Liver (tissue), 9 donors: ENCODE results near the gene GPR33. TPM values are rescaled to one million over a fixed set of nuclear protein-coding genes. Genes with fewer than 3 reads are reported as not detected.

Experiments used
- DNase-seq: peaks from one replicate; pipeline ENCODE4 v3.0.0-alpha.2; 2017; ENCODE audit warnings: low spot score
- H3K27ac ChIP-seq, 2 donors: one replicate each; pipeline ENCODE4 v1.7.0; 2013; ENCODE audit warnings: inconsistent platforms in 2 of 2, low read length in 2 of 2, control low read depth in 1 of 2, low read depth in 1 of 2, mild to moderate bottlenecking in 1 of 2
- H3K27me3 ChIP-seq, 4 donors: one replicate each; pipeline versions ENCODE4 v1.6.1 to v1.7.0; 2013; ENCODE audit warnings: low read length in 3 of 4, inconsistent platforms in 1 of 4, mild to moderate bottlenecking in 1 of 4, moderate library complexity in 1 of 4; ENCODE audit not compliant: control insufficient read depth in 4 of 4, insufficient read depth in 4 of 4
- H3K36me3 ChIP-seq, 4 donors: one replicate each; pipeline versions ENCODE4 v1.6.1 to v1.7.0; 2013; ENCODE audit warnings: low read length in 3 of 4, mild to moderate bottlenecking in 3 of 4, low read depth in 1 of 4, moderate library complexity in 1 of 4; ENCODE audit not compliant: control insufficient read depth in 4 of 4, insufficient read depth in 3 of 4
- H3K4me1 ChIP-seq, 4 donors: one replicate each; pipeline versions ENCODE4 v1.6.1 to v1.7.0; 2013; ENCODE audit warnings: low read length in 3 of 4, mild to moderate bottlenecking in 3 of 4, moderate library complexity in 1 of 4; ENCODE audit not compliant: control insufficient read depth in 4 of 4, insufficient read depth in 4 of 4
- H3K4me3 ChIP-seq, 3 donors: one replicate each; pipeline versions ENCODE4 v1.6.1 to v1.7.0; 2013; ENCODE audit warnings: low read length in 3 of 3, control low read depth in 1 of 3, low read depth in 1 of 3, mild to moderate bottlenecking in 1 of 3
- H3K9ac ChIP-seq, 2 donors: one replicate each; pipeline ENCODE4 v1.7.0; 2013; ENCODE audit warnings: low read length in 2 of 2, mild to moderate bottlenecking in 2 of 2, moderate library complexity in 2 of 2, control low read depth in 1 of 2, low read depth in 1 of 2
- H3K9me3 ChIP-seq, 4 donors: one replicate each; pipeline versions ENCODE4 v1.6.1 to v1.7.0; 2013; ENCODE audit warnings: low read length in 3 of 4; ENCODE audit not compliant: control insufficient read depth in 4 of 4
- EGR1 ChIP-seq, 2 donors: IDR thresholded peaks; 2 replicates each; pipeline ENCODE4 v1.6.1; 2016 to 2018; ENCODE audit warnings: antibody characterized with exemption in 2 of 2, low read depth in 2 of 2
- FOXA1 ChIP-seq: IDR thresholded peaks from 2 replicates; pipeline ENCODE4 v1.6.1; 2016; ENCODE audit warnings: antibody characterized with exemption
- FOXA2 ChIP-seq: IDR thresholded peaks from 2 replicates; pipeline ENCODE4 v1.6.1; 2016; ENCODE audit warnings: antibody characterized with exemption
- GABPA ChIP-seq, 2 donors: IDR thresholded peaks in 1 of 2; conservative IDR thresholded peaks in 1 of 2; 2 replicates each; pipeline ENCODE4 v1.6.1; 2016; ENCODE audit warnings: antibody characterized with exemption in 2 of 2, mild to moderate bottlenecking in 1 of 2, moderate library complexity in 1 of 2
- HNF4A ChIP-seq, 2 donors: conservative IDR thresholded peaks; 2 replicates each; pipeline ENCODE4 v1.6.1; 2016; ENCODE audit warnings: antibody characterized with exemption in 2 of 2, mild to moderate bottlenecking in 2 of 2
- HNF4G ChIP-seq: IDR thresholded peaks from 2 replicates; pipeline ENCODE4 v1.6.1; 2016; ENCODE audit warnings: antibody characterized with exemption
- JUND ChIP-seq, 2 donors: IDR thresholded peaks; 2 replicates each; pipeline ENCODE4 v1.6.1; 2016; ENCODE audit warnings: antibody characterized with exemption in 2 of 2
- NR2F2 ChIP-seq: IDR thresholded peaks from 2 replicates; pipeline ENCODE4 v1.6.1; 2016; ENCODE audit warnings: antibody characterized with exemption
- RAD21 ChIP-seq, 2 donors: IDR thresholded peaks; 2 replicates each; pipeline ENCODE4 v1.6.1; 2016; ENCODE audit warnings: antibody characterized with exemption in 2 of 2, mild to moderate bottlenecking in 2 of 2
- REST ChIP-seq: IDR thresholded peaks from 2 replicates; pipeline ENCODE4 v1.6.1; 2016; ENCODE audit warnings: antibody characterized with exemption, mild to moderate bottlenecking
- RXRA ChIP-seq, 2 donors: IDR thresholded peaks; 2 replicates each; pipeline ENCODE4 v1.6.1; 2017 to 2018; ENCODE audit warnings: antibody characterized with exemption in 2 of 2, mild to moderate bottlenecking in 1 of 2
- SP1 ChIP-seq: IDR thresholded peaks from 2 replicates; pipeline ENCODE4 v1.6.1; 2018; ENCODE audit warnings: antibody characterized with exemption, mild to moderate bottlenecking
- TAF1 ChIP-seq: conservative IDR thresholded peaks from 2 replicates; pipeline ENCODE4 v1.6.1; 2016; ENCODE audit warnings: antibody characterized with exemption, mild to moderate bottlenecking
- YY1 ChIP-seq: IDR thresholded peaks from 2 replicates; pipeline ENCODE4 v1.6.1; 2016; ENCODE audit warnings: antibody characterized with exemption, mild to moderate bottlenecking
- WGBS: extraction: QIAGEN DNeasy Blood & Tissue Kit; methylation state at CpG from one replicate; pipeline ENCODE4 v1.1.7; 2013; 5-methylcytosine and 5-hydroxymethylcytosine counted together
- polyA plus RNA-seq, 2 donors: library from polyadenylated mRNA; stranded (reverse) in 1 of 2; unstranded in 1 of 2; fragments of 200-250 nt in 1 of 2; fragments of >200 nt in 1 of 2; fragmentation: Nextera tagmentation in 1 of 2; extraction: Ambion mirVana in 1 of 2; gene quantifications; one replicate each; pipeline versions ENCODE4 v1.2.1 to v1.2.3, GENCODE V29; 2013 to 2015
- total RNA-seq, 2 donors: library from RNA; depleted of rRNA; stranded (reverse); fragments of >200 nt; gene quantifications; one replicate each; pipeline ENCODE4 v1.2.3, GENCODE V29; 2014
- TF ChIP-seq, protein P1 (sequence below): fragments of 150-350 bp; IDR thresholded peaks from 2 replicates; pipeline ENCODE4 v1.5.1; 2017; ENCODE audit warnings: improper control_type of control experiment, low read depth, low read length; ENCODE audit not compliant: missing input control
- TF ChIP-seq, protein P2 (sequence below): IDR thresholded peaks from 2 replicates; pipeline ENCODE4 v1.6.1; 2016; ENCODE audit warnings: antibody characterized with exemption
- TF ChIP-seq, protein P3 (sequence below): IDR thresholded peaks from 2 replicates; pipeline ENCODE4 v1.6.1; 2016; ENCODE audit warnings: antibody characterized with exemption
- TF ChIP-seq, protein P4 (sequence below): IDR thresholded peaks from 2 replicates; pipeline ENCODE4 v1.6.1; 2016; ENCODE audit warnings: antibody characterized with exemption
- donor health status: healthy.
- donor health status: healthy.
- donor health status: healthy.
- donor health status: healthy.
- donor health status: healthy.

Gene GPR33, protein sequence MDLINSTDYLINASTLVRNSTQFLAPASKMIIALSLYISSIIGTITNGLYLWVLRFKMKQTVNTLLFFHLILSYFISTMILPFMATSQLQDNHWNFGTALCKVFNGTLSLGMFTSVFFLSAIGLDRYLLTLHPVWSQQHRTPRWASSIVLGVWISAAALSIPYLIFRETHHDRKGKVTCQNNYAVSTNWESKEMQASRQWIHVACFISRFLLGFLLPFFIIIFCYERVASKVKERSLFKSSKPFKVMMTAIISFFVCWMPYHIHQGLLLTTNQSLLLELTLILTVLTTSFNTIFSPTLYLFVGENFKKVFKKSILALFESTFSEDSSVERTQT
- not detected for total RNA-seq
- polyA plus RNA-seq = not detected

- H3K4me3 ChIP-seq = no peak within 1 kb of the TSS
- WGBS = 60% methylated on average over 1 of the region's 1 CpG
- H3K27me3 ChIP-seq = no peaks in the 10 kb centered on the region
- TF ChIP-seq YY1 (no peak), HNF4A (conservative IDR thresholded peaks at IDR 0.05) (no peak), REST (no peak), EGR1 (IDR thresholded peaks at IDR 0.05; ENCODE audit: low read depth in 2 of 2) (no peak), FOXA1 (no peak), HNF4G (no peak), TAF1 (no peak), GABPA (IDR thresholded peaks at IDR 0.05 in 1 of 2, conservative IDR thresholded peaks at IDR 0.05 in 1 of 2) (no peak), NR2F2 (no peak), JUND (IDR thresholded peaks at IDR 0.05) (no peak), SP1 (no peak), RAD21 (IDR thresholded peaks at IDR 0.05) (no peak)
- TF ChIP-seq, protein P1, sequence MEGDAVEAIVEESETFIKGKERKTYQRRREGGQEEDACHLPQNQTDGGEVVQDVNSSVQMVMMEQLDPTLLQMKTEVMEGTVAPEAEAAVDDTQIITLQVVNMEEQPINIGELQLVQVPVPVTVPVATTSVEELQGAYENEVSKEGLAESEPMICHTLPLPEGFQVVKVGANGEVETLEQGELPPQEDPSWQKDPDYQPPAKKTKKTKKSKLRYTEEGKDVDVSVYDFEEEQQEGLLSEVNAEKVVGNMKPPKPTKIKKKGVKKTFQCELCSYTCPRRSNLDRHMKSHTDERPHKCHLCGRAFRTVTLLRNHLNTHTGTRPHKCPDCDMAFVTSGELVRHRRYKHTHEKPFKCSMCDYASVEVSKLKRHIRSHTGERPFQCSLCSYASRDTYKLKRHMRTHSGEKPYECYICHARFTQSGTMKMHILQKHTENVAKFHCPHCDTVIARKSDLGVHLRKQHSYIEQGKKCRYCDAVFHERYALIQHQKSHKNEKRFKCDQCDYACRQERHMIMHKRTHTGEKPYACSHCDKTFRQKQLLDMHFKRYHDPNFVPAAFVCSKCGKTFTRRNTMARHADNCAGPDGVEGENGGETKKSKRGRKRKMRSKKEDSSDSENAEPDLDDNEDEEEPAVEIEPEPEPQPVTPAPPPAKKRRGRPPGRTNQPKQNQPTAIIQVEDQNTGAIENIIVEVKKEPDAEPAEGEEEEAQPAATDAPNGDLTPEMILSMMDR = no peak
- TF ChIP-seq, protein P2, sequence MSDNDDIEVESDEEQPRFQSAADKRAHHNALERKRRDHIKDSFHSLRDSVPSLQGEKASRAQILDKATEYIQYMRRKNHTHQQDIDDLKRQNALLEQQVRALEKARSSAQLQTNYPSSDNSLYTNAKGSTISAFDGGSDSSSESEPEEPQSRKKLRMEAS = no peak
- H3K27ac ChIP-seq = no peak within 1 kb of the TSS
- H3K9me3 ChIP-seq = no peaks in the 10 kb centered on the region
- no peaks in the 10 kb centered on the region for H3K4me1 ChIP-seq
- no peak for DNase-seq
- no peaks in the 10 kb centered on the region for H3K36me3 ChIP-seq
- H3K9ac ChIP-seq = no peak within 1 kb of the TSS
Measured at GRCh38 chr14:31487886-31488285, at the start of gene GPR33. Gene GPR33, minus strand, starts transcription at chr14:31488039. Its CDS starts 4,074 bp downstream, at chr14:31483965.

DNA sequence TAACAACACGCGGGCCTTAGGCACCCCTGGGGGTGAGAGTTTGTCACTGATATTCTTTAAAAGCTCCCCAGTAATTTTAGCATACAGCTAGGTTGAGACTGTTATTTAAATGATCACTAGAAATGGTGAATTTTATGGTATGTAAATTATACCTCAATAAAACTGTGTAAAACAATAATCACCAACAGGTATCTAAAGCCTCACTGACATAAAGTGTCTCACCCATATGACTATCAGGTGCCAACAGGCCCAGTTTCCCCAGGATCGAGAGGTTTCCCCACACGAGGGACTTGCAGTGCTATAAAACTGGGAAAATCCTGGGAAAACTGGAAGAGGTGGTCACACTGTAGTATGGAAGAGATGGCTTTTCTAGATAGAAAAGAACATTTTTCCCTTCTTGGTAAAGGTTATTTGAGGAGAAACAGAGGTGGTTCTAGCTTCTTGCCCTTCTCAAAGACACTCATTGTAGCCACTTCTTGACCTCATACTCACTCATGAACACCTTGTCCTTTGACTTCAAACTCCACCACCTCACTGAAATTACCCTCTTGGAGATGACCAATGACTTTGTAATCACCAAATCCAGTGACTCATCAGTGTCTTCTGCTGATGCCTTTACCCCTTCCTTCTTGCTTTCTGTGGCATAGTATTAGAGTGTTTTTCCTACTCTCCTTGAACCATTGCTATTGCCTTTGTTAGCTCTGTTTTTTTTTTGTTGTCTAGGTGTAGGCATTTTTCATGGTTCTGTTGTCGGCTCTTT, 48.5 kb upstream of the GPR33 start:
- Histone ChIP-seq H3K4me3 (no peak overlapping the region), H3K36me3 (no peaks in the 10 kb centered on the region), H3K9ac (no peak overlapping the region), H3K27ac (no peak overlapping the region), H3K27me3 (no peaks in the 10 kb centered on the region), H3K9me3 (no peaks in the 10 kb centered on the region), H3K4me1 (no peaks in the 10 kb centered on the region)
- DNase-seq = no peak
- WGBS = 82% methylated on average over 5 of the region's 5 CpGs
- TF ChIP-seq GABPA (IDR thresholded peaks at IDR 0.05 in 1 of 2, conservative IDR thresholded peaks at IDR 0.05 in 1 of 2) = no peak
- TF ChIP-seq JUND (IDR thresholded peaks at IDR 0.05) = no peak
- TF ChIP-seq, protein P3, sequence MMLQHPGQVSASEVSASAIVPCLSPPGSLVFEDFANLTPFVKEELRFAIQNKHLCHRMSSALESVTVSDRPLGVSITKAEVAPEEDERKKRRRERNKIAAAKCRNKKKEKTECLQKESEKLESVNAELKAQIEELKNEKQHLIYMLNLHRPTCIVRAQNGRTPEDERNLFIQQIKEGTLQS = no peak
- no peak for TF ChIP-seq NR2F2
- no peak for TF ChIP-seq SP1
- TF ChIP-seq, protein P1 = no peak
- TF ChIP-seq FOXA1 = no peak
- TF ChIP-seq, protein P4, sequence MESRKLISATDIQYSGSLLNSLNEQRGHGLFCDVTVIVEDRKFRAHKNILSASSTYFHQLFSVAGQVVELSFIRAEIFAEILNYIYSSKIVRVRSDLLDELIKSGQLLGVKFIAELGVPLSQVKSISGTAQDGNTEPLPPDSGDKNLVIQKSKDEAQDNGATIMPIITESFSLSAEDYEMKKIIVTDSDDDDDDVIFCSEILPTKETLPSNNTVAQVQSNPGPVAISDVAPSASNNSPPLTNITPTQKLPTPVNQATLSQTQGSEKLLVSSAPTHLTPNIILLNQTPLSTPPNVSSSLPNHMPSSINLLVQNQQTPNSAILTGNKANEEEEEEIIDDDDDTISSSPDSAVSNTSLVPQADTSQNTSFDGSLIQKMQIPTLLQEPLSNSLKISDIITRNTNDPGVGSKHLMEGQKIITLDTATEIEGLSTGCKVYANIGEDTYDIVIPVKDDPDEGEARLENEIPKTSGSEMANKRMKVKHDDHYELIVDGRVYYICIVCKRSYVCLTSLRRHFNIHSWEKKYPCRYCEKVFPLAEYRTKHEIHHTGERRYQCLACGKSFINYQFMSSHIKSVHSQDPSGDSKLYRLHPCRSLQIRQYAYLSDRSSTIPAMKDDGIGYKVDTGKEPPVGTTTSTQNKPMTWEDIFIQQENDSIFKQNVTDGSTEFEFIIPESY = no peak
- TF ChIP-seq FOXA2 = no peak
- TF ChIP-seq TAF1 = no peak
- TF ChIP-seq HNF4G = no peak
- TF ChIP-seq, protein P2 = no peak
- no peak for TF ChIP-seq RXRA (IDR thresholded peaks at IDR 0.05)
- TF ChIP-seq YY1 = no peak
- no peak for TF ChIP-seq EGR1 (IDR thresholded peaks at IDR 0.05; ENCODE audit: low read depth in 2 of 2)
